H9 (cell line): ENCODE measurements around the gene LTF. TPM values are rescaled to one million over a fixed set of nuclear protein-coding genes. Genes with fewer than 3 reads are reported as not detected.

Source experiments
- DNase-seq: peaks from one replicate; pipeline ENCODE4 v3.0.0-alpha.2; 2017
- H2AFZ ChIP-seq: one replicate; pipeline ENCODE4 v1.6.1; 2013; ENCODE audit warnings: mild to moderate bottlenecking, low read length, control low read depth, moderate library complexity
- H2AK5ac ChIP-seq: 2 replicates; pipeline ENCODE4 v1.6.1; 2013; ENCODE audit warnings: low read length, control low read depth, mixed read lengths; ENCODE audit not compliant: insufficient read length
- H2BK120ac ChIP-seq: one replicate; pipeline ENCODE4 v1.6.1; 2013; ENCODE audit warnings: low read depth, mild to moderate bottlenecking, low read length, control low read depth, inconsistent platforms; ENCODE audit not compliant: poor library complexity, severe bottlenecking
- H2BK12ac ChIP-seq: 2 replicates; pipeline ENCODE4 v1.6.1; 2013; ENCODE audit warnings: low read length, control low read depth, mixed read lengths, low read depth; ENCODE audit not compliant: insufficient read length
- H2BK15ac ChIP-seq: 2 replicates; pipeline ENCODE4 v1.6.1; 2013; ENCODE audit warnings: low read depth, low read length, control low read depth
- H2BK20ac ChIP-seq: one replicate; pipeline ENCODE4 v1.6.1; 2013; ENCODE audit warnings: low read depth, mild to moderate bottlenecking, low read length, control low read depth, inconsistent platforms; ENCODE audit not compliant: poor library complexity, severe bottlenecking
- H2BK5ac ChIP-seq: 2 replicates; pipeline ENCODE4 v1.6.1; 2013; ENCODE audit warnings: low read length, control low read depth, mixed read lengths; ENCODE audit not compliant: insufficient read length
- H3K14ac ChIP-seq: 2 replicates; pipeline ENCODE4 v1.6.1; 2013; ENCODE audit warnings: low read length, control low read depth; ENCODE audit not compliant: insufficient read depth
- H3K18ac ChIP-seq: 2 replicates; pipeline ENCODE4 v1.6.1; 2013; ENCODE audit warnings: low read depth, mild to moderate bottlenecking, mixed read lengths, low read length, control low read depth; ENCODE audit not compliant: insufficient read length
- H3K23ac ChIP-seq: 2 replicates; pipeline ENCODE4 v1.6.1; 2013; ENCODE audit warnings: low read length, control low read depth, mixed read lengths, low read depth; ENCODE audit not compliant: insufficient read length
- H3K23me2 ChIP-seq: 2 replicates; pipeline ENCODE4 v1.6.1; 2013; ENCODE audit warnings: low read depth, mild to moderate bottlenecking, mixed read lengths, low read length, control low read depth; ENCODE audit not compliant: insufficient read length, poor library complexity, severe bottlenecking
- H3K27ac ChIP-seq: 2 replicates; pipeline ENCODE4 v1.5.1; 2013; ENCODE audit warnings: low read length, control low read depth, mixed read lengths, low read depth; ENCODE audit not compliant: insufficient read length
- H3K27me3 ChIP-seq: 2 replicates; pipeline ENCODE4 v1.6.1; 2013; ENCODE audit warnings: low read length, control low read depth, inconsistent platforms; ENCODE audit not compliant: insufficient read depth
- H3K4ac ChIP-seq: 2 replicates; pipeline ENCODE4 v1.6.1; 2013; ENCODE audit warnings: low read depth, mild to moderate bottlenecking, control low read depth, inconsistent platforms, low read length, moderate library complexity
- H3K4me1 ChIP-seq: 2 replicates; pipeline ENCODE4 v1.6.1; 2013; ENCODE audit warnings: low read length, control low read depth, inconsistent platforms; ENCODE audit not compliant: insufficient read depth
- H3K4me2 ChIP-seq: 2 replicates; pipeline ENCODE4 v1.6.1; 2013; ENCODE audit warnings: low read length, control low read depth, mixed read lengths; ENCODE audit not compliant: insufficient read length, insufficient read depth
- H3K56ac ChIP-seq: 2 replicates; pipeline ENCODE4 v1.6.1; 2013; ENCODE audit warnings: low read depth, mild to moderate bottlenecking, mixed read lengths, low read length, control low read depth; ENCODE audit not compliant: insufficient read length
- H3K79me1 ChIP-seq: 2 replicates; pipeline ENCODE4 v1.6.1; 2013; ENCODE audit warnings: low read depth, mild to moderate bottlenecking, moderate library complexity, low read length, control low read depth, inconsistent platforms; ENCODE audit not compliant: insufficient read depth, poor library complexity, severe bottlenecking
- H3K79me2 ChIP-seq: 2 replicates; pipeline ENCODE4 v1.6.1; 2013; ENCODE audit warnings: low read length, control low read depth, inconsistent platforms; ENCODE audit not compliant: insufficient read depth
- H3K9ac ChIP-seq: 2 replicates; pipeline ENCODE4 v1.6.1; 2013; ENCODE audit warnings: low read length, control low read depth, mixed read lengths; ENCODE audit not compliant: insufficient read length; ENCODE audit errors: extremely low read depth
- H3K9me3 ChIP-seq: one replicate; pipeline ENCODE4 v1.6.1; 2013; ENCODE audit warnings: low read depth, low read length, inconsistent platforms; ENCODE audit not compliant: control insufficient read depth
- H3T11ph ChIP-seq: one replicate; pipeline ENCODE4 v1.6.1; 2013; ENCODE audit warnings: mild to moderate bottlenecking, low read length, control low read depth, inconsistent platforms
- H4K20me1 ChIP-seq: one replicate; pipeline ENCODE4 v1.6.1; 2013; ENCODE audit not compliant: control insufficient read depth, insufficient read length, insufficient read depth
- H4K5ac ChIP-seq: 2 replicates; pipeline ENCODE4 v1.6.1; 2013; ENCODE audit warnings: low read depth, mild to moderate bottlenecking, mixed read lengths, low read length, control low read depth; ENCODE audit not compliant: insufficient read length
- H4K8ac ChIP-seq: replicated peaks from 2 replicates; pipeline ENCODE4 v1.6.1; 2013; ENCODE audit warnings: low read length, control low read depth, mixed read lengths, low read depth; ENCODE audit not compliant: insufficient read length
- H4K91ac ChIP-seq: 2 replicates; pipeline ENCODE4 v1.6.1; 2013; ENCODE audit warnings: low read depth, mild to moderate bottlenecking, moderate library complexity, mixed read lengths, low read length, control low read depth; ENCODE audit not compliant: insufficient read length
- H3K27ac Mint-ChIP-seq, 3 experiments: 2 replicates in 2 of 3; 3 replicates in 1 of 3; pipeline ENCODE4 v1.8.0; 2020 to 2021; ENCODE audit warnings: mixed read lengths in 3 of 3, mild to moderate bottlenecking in 1 of 3, moderate library complexity in 1 of 3
- H3K27me3 Mint-ChIP-seq: 2 replicates; pipeline ENCODE4 v1.8.0; 2021; ENCODE audit warnings: low read depth, mild to moderate bottlenecking, moderate library complexity, mixed read lengths
- H3K36me3 Mint-ChIP-seq, 3 experiments: 2 replicates in 2 of 3; 3 replicates in 1 of 3; pipeline ENCODE4 v1.8.0; 2020 to 2021; ENCODE audit warnings: low read depth in 3 of 3, mixed read lengths in 3 of 3; ENCODE audit not compliant: insufficient read depth in 1 of 3
- H3K4me1 Mint-ChIP-seq, 2 experiments: 2 replicates each; pipeline ENCODE4 v1.8.0; 2020; ENCODE audit warnings: mixed read lengths in 2 of 2
- H3K4me3 Mint-ChIP-seq, 2 experiments: 2 replicates in 1 of 2; 3 replicates in 1 of 2; pipeline ENCODE4 v1.8.0; 2020 to 2021; ENCODE audit warnings: mild to moderate bottlenecking in 2 of 2, mixed read lengths in 2 of 2, moderate library complexity in 1 of 2
- H3K9me3 Mint-ChIP-seq, 2 experiments: 2 replicates in 1 of 2; 3 replicates in 1 of 2; pipeline ENCODE4 v1.8.0; 2020; ENCODE audit warnings: mild to moderate bottlenecking in 2 of 2, mixed read lengths in 2 of 2, moderate library complexity in 1 of 2
- CTCF ChIP-seq: fragments of 200-600 bp; sonication (generic); conservative IDR thresholded peaks from 3 replicates; pipeline ENCODE4 v1.8.0; 2021; ENCODE audit warnings: antibody characterized with exemption, mild to moderate bottlenecking
- WGBS: extraction: QIAGEN DNeasy Blood & Tissue Kit; methylation state at CpG from one replicate; pipeline ENCODE4 v1.1.7; 2013; ENCODE audit warnings: missing lambda C conversion rate, low lambda C conversion rate, mixed read lengths; ENCODE audit not compliant: insufficient read length; ENCODE audit errors: extremely low coverage; 5-methylcytosine and 5-hydroxymethylcytosine counted together
- total RNA-seq: library from RNA; stranded (reverse); gene quantifications from 2 replicates; pipeline ENCODE4 v1.2.1, GENCODE V29; 2021

LTF gene
- total RNA-seq, 1 experiment from 2014 or later = not detected

GRCh38 chr3:46485779-46486175 lies 21.1 kb upstream of the LTF start:
- Histone ChIP-seq H3K18ac (no peak overlapping the region), H3K4me2 (no peak overlapping the region), H3K56ac (no peak overlapping the region), H3K79me1 (no peaks in the 10 kb centered on the region), H2AFZ (no peak overlapping the region), H2AK5ac (no peak overlapping the region), H3K27ac (no peak overlapping the region), H4K91ac (no peak overlapping the region), H2BK5ac (no peak overlapping the region), H2BK20ac (no peak overlapping the region), H2BK15ac (no peak overlapping the region), H2BK12ac (no peak overlapping the region), H2BK120ac (no peak overlapping the region), H4K20me1 (no peaks in the 10 kb centered on the region), H3K9me3 (no peaks in the 10 kb centered on the region), H3K27me3 (no peaks in the 10 kb centered on the region; the same call in 1 of the 2 replicates), H3K4me1 (no peaks in the 10 kb centered on the region), H3K14ac (no peak overlapping the region), H3K4ac (no peak overlapping the region), H4K5ac (no peak overlapping the region), H3K9ac (no peak overlapping the region), H3T11ph (no peak overlapping the region), H4K8ac (no peak overlapping the region), H3K79me2 (no peaks in the 10 kb centered on the region), H3K23ac (no peak overlapping the region), H3K23me2 (no peaks in the 10 kb centered on the region)
- Mint-ChIP-seq H3K36me3 (no peaks in the 10 kb centered on the region), H3K9me3 (no peaks in the 10 kb centered on the region; a peak in 1 of 5 replicates), H3K27me3 (peaks cover 5% of the 10 kb centered on the region; the same call in 1 of the 2 replicates), H3K4me3 (no peak overlapping the region), H3K4me1 (peaks cover 6 to 8% of the 10 kb centered on the region in 2 experiments), H3K27ac (no peak overlapping the region)
- no CpG with 5 or more reads among the region's 4 CpGs for WGBS
- no peak for TF ChIP-seq CTCF
- DNase-seq = no peak
